ENCODE data around the gene SELENON. TPM values are rescaled to one million over a fixed set of nuclear protein-coding genes. Genes with fewer than 3 reads are reported as not detected.

Gene SELENON
- total and polyA plus RNA-seq, 12 donors = 8.7 to 105 (median 67.8) TPM

- H3K27ac ChIP-seq = no peak overlapping the region
- no peak for DNase-seq
- H3K36me3 ChIP-seq (replicated peaks in 1 of 2) = no peaks in the 10 kb centered on the region
- H3K4me3 ChIP-seq = no peak overlapping the region
- intact Hi-C loops (cut with DNase I) = no loop called here
- 66 to 80% (median 73%) methylated on average over 5 of the region's 5 CpGs for WGBS, 4 donors
- H3K27me3 ChIP-seq = no peaks in the 10 kb centered on the region
- no peaks in the 10 kb centered on the region for H3K4me1 ChIP-seq (replicated peaks in 1 of 2)
- H3K9me3 ChIP-seq (replicated peaks in 1 of 3) = no peaks in the 10 kb centered on the region
- TF ChIP-seq POLR2A (IDR thresholded peaks at IDR 0.05) (no peak), CTCF (IDR thresholded peaks at IDR 0.05) (no peak)
These were observed 45.7 kb downstream of the SELENON start for GRCh38 chr1:25845664-25846063.

- Histone ChIP-seq H3K36me3 (replicated peaks in 1 of 2) (no peaks in the 10 kb centered on the region), H3K9me3 (replicated peaks in 1 of 3) (no peaks in the 10 kb centered on the region), H3K4me1 (replicated peaks in 1 of 2) (no peaks in the 10 kb centered on the region), H3K4me3 (no peak overlapping the region), H3K27me3 (no peaks in the 10 kb centered on the region), H3K27ac (no peak overlapping the region)
- TF ChIP-seq POLR2A (IDR thresholded peaks at IDR 0.05) (no peak), CTCF (IDR thresholded peaks at IDR 0.05) (no peak)
- 72 to 78% (median 76%) methylated on average over 4 of the region's 4 CpGs for WGBS, 4 donors
- DNase-seq = no peak
- intact Hi-C loops (cut with DNase I) = no loop called here
These were observed 47.9 kb downstream of the SELENON start for GRCh38 chr1:25847929-25848328.

GRCh38 chr1:25848531-25848930 lies 48.5 kb downstream of the SELENON start:
- Histone ChIP-seq H3K27ac (no peak overlapping the region), H3K4me3 (no peak overlapping the region), H3K4me1 (replicated peaks in 1 of 2) (no peaks in the 10 kb centered on the region), H3K9me3 (replicated peaks in 1 of 3) (no peaks in the 10 kb centered on the region), H3K36me3 (replicated peaks in 1 of 2) (no peaks in the 10 kb centered on the region), H3K27me3 (no peaks in the 10 kb centered on the region)
- TF ChIP-seq POLR2A (IDR thresholded peaks at IDR 0.05) (no peak), CTCF (IDR thresholded peaks at IDR 0.05) (no peak)
- 80 to 92% (median 88%) methylated on average over 1 of the region's 1 CpG for WGBS, 4 donors
- intact Hi-C loops (cut with DNase I) = no loop called here
- DNase-seq = no peak

GRCh38 chr1:25854554-25854953 lies 54.6 kb downstream of the SELENON start:
- Histone ChIP-seq H3K27me3 (no peaks in the 10 kb centered on the region), H3K27ac (no peak overlapping the region), H3K4me1 (replicated peaks in 1 of 2) (peaks cover 6 to 10% of the 10 kb centered on the region in 2 donors), H3K4me3 (no peak overlapping the region), H3K9me3 (replicated peaks in 1 of 3) (no peaks in the 10 kb centered on the region), H3K36me3 (replicated peaks in 1 of 2) (no peaks in the 10 kb centered on the region)
- TF ChIP-seq CTCF (IDR thresholded peaks at IDR 0.05) (no peak), POLR2A (IDR thresholded peaks at IDR 0.05) (no peak)
- DNase-seq = no peak
- intact Hi-C loops (cut with DNase I) = no loop called here
- WGBS, 4 donors = 86 to 97% (median 91%) methylated on average over 2 of the region's 2 CpGs

All from adrenal gland (tissue), 12 donors.